22Rv1 (cell line): ENCODE data around the gene CCNA2.

ENCODE experiments used
- ZFX ChIP-seq: fragments of 450-650 bp; IDR thresholded peaks from 2 replicates; pipeline ENCODE4 v1.6.1; 2017; ENCODE audit warnings: antibody characterized with exemption, borderline replicate concordance
- TF ChIP-seq, protein P1 (sequence below): fragments of 450-650 bp; IDR thresholded peaks from 2 replicates; pipeline ENCODE4 v1.5.1; 2017; ENCODE audit warnings: mild to moderate bottlenecking

DNA sequence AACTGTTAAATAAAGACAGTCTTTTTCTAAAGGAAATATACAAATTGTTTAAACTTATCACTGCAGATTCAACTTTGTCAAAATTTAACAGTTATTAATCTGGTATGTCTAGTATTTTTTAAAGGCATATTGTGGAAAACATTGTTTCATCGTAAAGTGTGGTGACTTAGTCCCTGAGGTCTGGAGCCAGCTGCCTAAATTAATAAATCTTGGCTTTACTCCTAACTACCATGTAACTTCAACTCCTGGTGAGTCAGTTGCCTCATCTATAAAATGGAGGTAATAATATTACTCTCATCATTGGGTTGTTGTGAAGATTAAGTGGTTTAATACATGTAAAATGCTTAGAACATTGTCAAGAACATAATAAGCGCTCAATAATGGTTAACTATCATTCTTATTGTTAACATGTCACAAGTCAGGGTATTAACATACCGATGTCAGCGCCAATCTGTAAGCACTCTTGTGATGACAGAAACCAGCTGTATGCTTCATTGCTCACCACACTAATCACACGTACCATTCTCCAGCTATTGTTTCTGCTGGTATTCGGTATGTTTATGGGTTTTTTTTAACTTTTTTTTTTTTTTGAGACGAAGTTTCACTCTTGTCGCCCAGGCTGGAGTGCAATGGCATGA lies 44.6 kb downstream of the CCNA2 start:
- TF ChIP-seq, protein P1, sequence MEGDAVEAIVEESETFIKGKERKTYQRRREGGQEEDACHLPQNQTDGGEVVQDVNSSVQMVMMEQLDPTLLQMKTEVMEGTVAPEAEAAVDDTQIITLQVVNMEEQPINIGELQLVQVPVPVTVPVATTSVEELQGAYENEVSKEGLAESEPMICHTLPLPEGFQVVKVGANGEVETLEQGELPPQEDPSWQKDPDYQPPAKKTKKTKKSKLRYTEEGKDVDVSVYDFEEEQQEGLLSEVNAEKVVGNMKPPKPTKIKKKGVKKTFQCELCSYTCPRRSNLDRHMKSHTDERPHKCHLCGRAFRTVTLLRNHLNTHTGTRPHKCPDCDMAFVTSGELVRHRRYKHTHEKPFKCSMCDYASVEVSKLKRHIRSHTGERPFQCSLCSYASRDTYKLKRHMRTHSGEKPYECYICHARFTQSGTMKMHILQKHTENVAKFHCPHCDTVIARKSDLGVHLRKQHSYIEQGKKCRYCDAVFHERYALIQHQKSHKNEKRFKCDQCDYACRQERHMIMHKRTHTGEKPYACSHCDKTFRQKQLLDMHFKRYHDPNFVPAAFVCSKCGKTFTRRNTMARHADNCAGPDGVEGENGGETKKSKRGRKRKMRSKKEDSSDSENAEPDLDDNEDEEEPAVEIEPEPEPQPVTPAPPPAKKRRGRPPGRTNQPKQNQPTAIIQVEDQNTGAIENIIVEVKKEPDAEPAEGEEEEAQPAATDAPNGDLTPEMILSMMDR: no peak
- TF ChIP-seq ZFX: no peak
